ENCODE results near the gene CD180.

The CD180 gene

GRCh38 chr5:67163231-67163756 lies 33.3 kb downstream of the CD180 start:
- no peak for DNase-seq (ENCODE audit: low read depth)
- H3K4me3 ChIP-seq (ENCODE audit: low read depth, low read length), result no peak overlapping the region
- no peak for TF ChIP-seq CTCF (IDR thresholded peaks at IDR 0.05; ENCODE audit: control insufficient read depth, extremely low read depth, insufficient read depth)

GRCh38 chr5:67161767-67162166 lies 34.8 kb downstream of the CD180 start:
- H3K4me3 ChIP-seq (ENCODE audit: low read depth, low read length), result no peak overlapping the region
- DNase-seq (ENCODE audit: low read depth), result no peak
- no peak for TF ChIP-seq CTCF (IDR thresholded peaks at IDR 0.05; ENCODE audit: control insufficient read depth, extremely low read depth, insufficient read depth)

GRCh38 chr5:67160985-67161384 lies 35.6 kb downstream of the CD180 start:
- peak; percentile 57 for DNase-seq (ENCODE audit: low read depth)
- H3K4me3 ChIP-seq (ENCODE audit: low read depth, low read length), result no peak overlapping the region
- TF ChIP-seq CTCF (IDR thresholded peaks at IDR 0.05; ENCODE audit: control insufficient read depth, extremely low read depth, insufficient read depth), result no peak

GRCh38 chr5:67160272-67160671 lies 36.3 kb downstream of the CD180 start:
- DNase-seq (ENCODE audit: low read depth), result peak; percentile 64
- H3K4me3 ChIP-seq (ENCODE audit: low read depth, low read length), result no peak overlapping the region
- no peak for TF ChIP-seq CTCF (IDR thresholded peaks at IDR 0.05; ENCODE audit: control insufficient read depth, extremely low read depth, insufficient read depth)

- peak; percentile 71 for TF ChIP-seq CTCF (IDR thresholded peaks at IDR 0.05; ENCODE audit: control insufficient read depth, extremely low read depth, insufficient read depth)
- no peak overlapping the region for H3K4me3 ChIP-seq (ENCODE audit: low read depth, low read length)
- no peak for DNase-seq (ENCODE audit: low read depth)
These were observed 39.5 kb downstream of the CD180 start for GRCh38 chr5:67156976-67157583.

GRCh38 chr5:67154556-67155206 lies 41.9 kb downstream of the CD180 start:
- peak; percentile 93 for DNase-seq (ENCODE audit: low read depth)
- no peak overlapping the region; the same call in 1 of the 2 replicates for H3K4me3 ChIP-seq (ENCODE audit: low read depth, low read length)
- TF ChIP-seq CTCF (IDR thresholded peaks at IDR 0.05; ENCODE audit: control insufficient read depth, extremely low read depth, insufficient read depth), result no peak
